GM12878 (cell line): ENCODE results near the gene ATP5F1D. TPM values are rescaled to one million over a fixed set of nuclear protein-coding genes. Genes with fewer than 3 reads are reported as not detected.

Source experiments
- ATAC-seq: fragments of 200-7000 bp; cut with Tn5 transposase; 3 replicates; pipeline ENCODE4 v1.9.1; 2020; ENCODE audit warnings: mild to moderate bottlenecking, moderate library complexity
- BruUV-seq: library from RNA; stranded (reverse); fragments of 400-500 nt; replicated peaks from 2 replicates; lab custom pipeline; 2021; lab: Mats Ljungman, UMichigan
- CTCF ChIA-PET: fragments of 300-600 bp; sonication (Branson Sonifier 250); formaldehyde crosslinking; extraction: SDS; loops from one replicate; lab custom pipeline; 2021; ENCODE audit warnings: inconsistent platforms; lab: Yijun Ruan, JAX
- POLR2A ChIA-PET: fragments of 350-600 bp; formaldehyde crosslinking; extraction: SDS; loops from one replicate; lab custom pipeline; 2021; ENCODE audit warnings: inconsistent platforms; lab: Charles Lee
- RAD21 ChIA-PET: fragments of 300-600 bp; sonication (Branson Sonifier 250); formaldehyde crosslinking; loops from one replicate; lab custom pipeline; 2023; ENCODE audit warnings: antibody characterized with exemption; ENCODE audit not compliant: unreplicated experiment; lab: Charles Lee
- SMC1A ChIA-PET: fragments of 300-600 bp; sonication (Branson Sonifier 250); formaldehyde crosslinking; loops from one replicate; lab custom pipeline; 2023; ENCODE audit not compliant: unreplicated experiment, uncharacterized antibody; lab: Charles Lee
- DNase-seq: peaks from one replicate; pipeline ENCODE4 v3.0.0-alpha.2; 2011; ENCODE audit warnings: low read depth, low spot score
- FAIRE-seq: peaks from 3 replicates; lab custom pipeline; 2011; peaks lifted over from hg19 to GRCh38; lab: Jason Lieb, UNC
- H2AFZ ChIP-seq: 2 replicates; pipeline ENCODE4 v1.6.0; 2011; ENCODE audit warnings: low read depth, low read length, control low read depth; ENCODE audit not compliant: control insufficient read depth
- H3K27ac ChIP-seq: 2 replicates; pipeline ENCODE4 v1.5.1; 2011; ENCODE audit warnings: control low read depth; ENCODE audit not compliant: control insufficient read depth, insufficient read depth
- H3K27me3 ChIP-seq, 2 experiments: replicated peaks in 1 of 2; 2 replicates each; pipeline versions ENCODE4 v1.6.0 to v1.6.1; 2011; ENCODE audit warnings: low read length in 1 of 2; ENCODE audit not compliant: control insufficient read depth in 2 of 2, insufficient read depth in 2 of 2
- H3K36me3 ChIP-seq, 2 experiments: 2 replicates each; pipeline ENCODE4 v1.5.1; 2011; ENCODE audit warnings: low read length in 1 of 2; ENCODE audit not compliant: control insufficient read depth in 2 of 2, insufficient read depth in 2 of 2
- H3K4me1 ChIP-seq: 2 replicates; pipeline ENCODE4 v1.6.1; 2011; ENCODE audit warnings: mild to moderate bottlenecking, low read length, moderate library complexity, mixed read lengths; ENCODE audit not compliant: control insufficient read depth, insufficient read depth
- H3K4me2 ChIP-seq: 2 replicates; pipeline ENCODE4 v1.6.0; 2011; ENCODE audit warnings: control low read depth; ENCODE audit not compliant: control insufficient read depth, insufficient read depth
- H3K4me3 ChIP-seq: fragments of 200-600 bp; sonication (generic); 2 replicates; pipeline ENCODE4 v1.5.1; 2016
- H3K79me2 ChIP-seq: 2 replicates; pipeline ENCODE4 v1.6.0; 2011; ENCODE audit warnings: low read length; ENCODE audit not compliant: control insufficient read depth, insufficient read depth
- H3K9ac ChIP-seq: 2 replicates; pipeline ENCODE4 v1.8.0; 2011; ENCODE audit warnings: low read length, control low read depth, mixed read lengths; ENCODE audit not compliant: control insufficient read depth, insufficient read depth
- H3K9me3 ChIP-seq: replicated peaks from 3 replicates; pipeline ENCODE4 v1.5.1; 2011; ENCODE audit warnings: mild to moderate bottlenecking, low read length; ENCODE audit not compliant: control insufficient read depth, insufficient read depth
- H4K20me1 ChIP-seq: 2 replicates; pipeline ENCODE4 v1.6.0; 2011; ENCODE audit not compliant: control insufficient read depth, insufficient read depth
- BCL3 ChIP-seq: IDR thresholded peaks from 2 replicates; pipeline ENCODE4 v1.6.1; 2011; ENCODE audit warnings: borderline replicate concordance, low read depth, mild to moderate bottlenecking, moderate library complexity, low read length; ENCODE audit not compliant: insufficient read depth, poor library complexity, severe bottlenecking
- CREB1 ChIP-seq: IDR thresholded peaks from 2 replicates; pipeline ENCODE4 v1.6.1; 2012; ENCODE audit warnings: low read depth, mild to moderate bottlenecking, inconsistent platforms
- EED ChIP-seq: sonication (generic); IDR thresholded peaks from 2 replicates; pipeline ENCODE4 v1.6.1; 2016; ENCODE audit warnings: antibody characterized with exemption, low read depth
- EGR1 ChIP-seq, 2 experiments: IDR thresholded peaks; 1 replicate in 1 of 2; 2 replicates in 1 of 2; pipeline ENCODE4 v1.6.1; 2011 to 2012; ENCODE audit warnings: low read depth in 2 of 2, low read length in 2 of 2, borderline replicate concordance in 1 of 2, mild to moderate bottlenecking in 1 of 2, moderate library complexity in 1 of 2
- HDGF ChIP-seq: fragments of 450-650 bp; IDR thresholded peaks from 2 replicates; pipeline ENCODE4 v1.6.1; 2016; ENCODE audit warnings: antibody characterized with exemption
- PBX3 ChIP-seq: IDR thresholded peaks from 2 replicates; pipeline ENCODE4 v1.6.1; 2011; ENCODE audit warnings: mild to moderate bottlenecking, low read depth, low read length, moderate library complexity; ENCODE audit not compliant: insufficient replicate concordance
- PKNOX1 ChIP-seq: fragments of 450-650 bp; IDR thresholded peaks from 2 replicates; pipeline ENCODE4 v1.6.1; 2016; ENCODE audit warnings: mild to moderate bottlenecking
- POLR2A ChIP-seq: IDR thresholded peaks from 2 replicates; pipeline ENCODE4 v1.6.1; 2011; ENCODE audit warnings: low read depth, mild to moderate bottlenecking, low read length
- SUZ12 ChIP-seq: fragments of 200-600 bp; sonication (generic); IDR thresholded peaks from one replicate; pipeline ENCODE4 v1.6.1; 2018; ENCODE audit warnings: antibody characterized with exemption, mild to moderate bottlenecking; ENCODE audit not compliant: unreplicated experiment
- YY1 ChIP-seq: IDR thresholded peaks from 2 replicates; pipeline ENCODE4 v1.6.1; 2011; ENCODE audit warnings: low read depth, mild to moderate bottlenecking, low read length
- ZNF207 ChIP-seq: fragments of 450-650 bp; IDR thresholded peaks from 2 replicates; pipeline ENCODE4 v1.6.1; 2014; ENCODE audit warnings: antibody characterized with exemption, mild to moderate bottlenecking, borderline replicate concordance
- ZNF687 ChIP-seq: fragments of 450-650 bp; IDR thresholded peaks from 2 replicates; pipeline ENCODE4 v1.6.1; 2017; ENCODE audit warnings: mild to moderate bottlenecking, moderate library complexity
- WGBS: methylation state at CpG from one replicate; pipeline ENCODE4 v1.1.6; 2016; ENCODE audit warnings: low lambda C conversion rate; ENCODE audit not compliant: insufficient replicate concordance, insufficient coverage; ENCODE audit errors: missing lambda C conversion rate; 5-methylcytosine and 5-hydroxymethylcytosine counted together
- in situ Hi-C: fragments of 300-500 bp; cut with MboI; formaldehyde crosslinking; loops from 9 replicates; pipeline ENCODE4 v1.14.3; 2018; ENCODE audit warnings: mixed read lengths
- intact Hi-C: fragments of 100-400 bp; cut with micrococcal nuclease; formaldehyde crosslinking; loops from one replicate; pipeline ENCODE4 v1.14.2; 2022; ENCODE audit not compliant: unreplicated experiment
- polyA plus RNA-seq, 11 experiments: library from polyadenylated mRNA; depleted of rRNA in 4 of 11; unstranded in 6 of 11; stranded (reverse) in 5 of 11; fragments of >200 nt; fragmentation: Nextera tagmentation in 4 of 11; fragmentation: Illumina TruSeq in 1 of 11; extraction: Ambion mirVana in 4 of 11; extraction: Trizol in 1 of 11; gene quantifications; 1 replicate in 1 of 11; 2 replicates in 10 of 11; pipeline versions ENCODE4 v1.2.1 to v1.2.3, GENCODE V29; 2011 to 2016; ENCODE audit warnings: inconsistent platforms in 2 of 11, missing spikeins in 2 of 11, low read depth in 1 of 11
- total RNA-seq, 4 experiments: library from RNA; depleted of rRNA in 3 of 4; stranded (reverse); fragments of >200 nt in 3 of 4; fragmentation: Illumina TruSeq in 1 of 4; extraction: Trizol in 1 of 4; gene quantifications; 2 replicates each; pipeline versions ENCODE4 v1.2.1 to v1.2.3, GENCODE V29; 2013 to 2021

Gene ATP5F1D
- total and polyA plus RNA-seq, 10 of the 15 experiments (the other 5 are each of a cell fraction or from before 2014, with no cell fraction given) = 7.2 to 357 (median 49.5) TPM

GRCh38 chr19:1213391-1214286 lies 27.9 kb upstream of the ATP5F1D start:
- 46% methylated on average over 39 of the region's 39 CpGs for WGBS
- Histone ChIP-seq H3K4me1 (peaks cover 26% of the 10 kb centered on the region), H2AFZ (peak overlapping the region; percentile 66), H3K9ac (peak overlapping the region; percentile 43), H3K27me3 (no peaks in the 10 kb centered on the region), H3K4me2 (peak overlapping the region; percentile 72), H3K79me2 (peaks cover 70% of the 10 kb centered on the region), H4K20me1 (no peaks in the 10 kb centered on the region; the same call in 1 of the 2 replicates)
- ATAC-seq (peak; percentile 91), DNase-seq (peak; percentile 47), FAIRE-seq (peak; percentile 86)
- SMC1A ChIA-PET = interaction anchor here (0.5 kb wide), 1 partner anchor 14 kb away, joined by 3 read pairs; no protein-coding TSS in a partner anchor
- CTCF ChIA-PET = interaction anchor here (0.9 kb wide), 1 partner anchor 25 kb away, joined by 3 read pairs; no protein-coding TSS in a partner anchor
- in situ Hi-C loops = no loop called here
- 0 out of 2 replicates have a peak, but pooled peaks have one; percentile 24 for TF ChIP-seq EED
- no peak for TF ChIP-seq BCL3
- 0 out of 2 replicates have a peak, but pooled peaks have one; percentile 22 for TF ChIP-seq HDGF
- peak in 1 of 2 experiments; percentile 29; a peak in 1 of 3 replicates for TF ChIP-seq EGR1 (IDR thresholded peaks at IDR 0.05; ENCODE audit: borderline replicate concordance in 1 of 2, low read depth in 2 of 2, low read length in 2 of 2)
- TF ChIP-seq ZNF207 = no peak
- TF ChIP-seq SUZ12 = no peak
- peak; percentile 84 for TF ChIP-seq PBX3
- 0 out of 2 replicates have a peak, but pooled peaks have one; percentile 30 for TF ChIP-seq CREB1
- peak; percentile 92 for TF ChIP-seq PKNOX1
- TF ChIP-seq YY1 = no peak
- TF ChIP-seq ZNF687 = 0 out of 2 replicates have a peak, but pooled peaks have one; percentile 38
- peak; percentile 51; the same call in 1 of the 2 replicates for TF ChIP-seq POLR2A
- TF ChIP-seq, all 136 proteins: peak for 8
- no peaks in the 10 kb centered on the region for H3K9me3 ChIP-seq
- peak overlapping the region; percentile 46; the same call in 1 of the 2 replicates for H3K4me3 ChIP-seq
- intact Hi-C loops = no loop called here
- BruUV-seq = no TSS peak
- peak overlapping the region; percentile 76 for H3K27ac ChIP-seq
- POLR2A ChIA-PET = interaction anchor here (0.5 to 1.6 kb wide), 6 partner anchors 10 to 1210 kb away, joined by 3 to 7 read pairs (median 3); no protein-coding TSS in a partner anchor
- RAD21 ChIA-PET = interaction anchor here (0.8 to 1.7 kb wide), 4 partner anchors 31 to 275 kb away, joined by 3 to 4 read pairs (median 3); no protein-coding TSS in a partner anchor
- H3K36me3 ChIP-seq = peaks cover 7 to 15% of the 10 kb centered on the region in 2 experiments; a peak in 3 of 4 replicates
